HCT116 (cell line): ENCODE data around the gene STK39. TPM values are rescaled to one million over a fixed set of nuclear protein-coding genes. Genes with fewer than 3 reads are reported as not detected.

Experiments used
- ATAC-seq: fragments of 200-7000 bp; cut with Tn5 transposase; 2 replicates; pipeline ENCODE4 v1.9.1; 2020; ENCODE audit warnings: mild to moderate bottlenecking, moderate library complexity
- BruUV-seq: library from RNA; stranded (reverse); fragments of 400-500 nt; replicated peaks from 2 replicates; lab custom pipeline; 2021; lab: Mats Ljungman, UMichigan
- CTCF ChIA-PET: fragments of 300-600 bp; sonication (Branson Sonifier 250); formaldehyde crosslinking; loops from one replicate; lab custom pipeline; 2021; ENCODE audit warnings: antibody characterized with exemption; lab: Charles Lee
- POLR2A ChIA-PET: fragments of 300-600, 350-600 bp; sonication (Branson Sonifier 250); formaldehyde crosslinking; loops from one replicate; lab custom pipeline; 2021; ENCODE audit warnings: antibody characterized with exemption; lab: Charles Lee
- RAD21 ChIA-PET, 2 experiments: fragments of 300-600 bp; sonication (Branson Sonifier 250); formaldehyde crosslinking; loops; one replicate each; lab custom pipeline; 2023; ENCODE audit warnings: low total read pairs in 2 of 2; ENCODE audit not compliant: uncharacterized antibody in 2 of 2, unreplicated experiment in 2 of 2, low non-redundant PET in 1 of 2; lab: Charles Lee
- DNase-seq: peaks from one replicate; pipeline ENCODE4 v3.0.0-alpha.2; 2010; ENCODE audit warnings: low read depth, low spot score
- H2AFZ ChIP-seq: fragments of 200-600 bp; shearing (Covaris generic), sonication (generic); 2 replicates; pipeline ENCODE4 v1.6.1; 2017; ENCODE audit warnings: low read depth, mixed run types, mixed read lengths, antibody characterized with exemption, low read length; ENCODE audit not compliant: poor library complexity, severe bottlenecking
- H3K27ac ChIP-seq: 2 replicates; pipeline ENCODE4 v1.5.1; 2012; ENCODE audit warnings: low read depth, low read length
- H3K27me3 ChIP-seq: fragments of 200-600 bp; sonication (generic); 2 replicates; pipeline ENCODE4 v1.6.1; 2016; ENCODE audit warnings: mixed run types, low read length, mixed read lengths; ENCODE audit not compliant: insufficient read depth
- H3K36me3 ChIP-seq, 2 experiments: fragments of 200-500 bp in 1 of 2; fragments of 200-600 bp in 1 of 2; sonication (Bioruptor generic) in 1 of 2; sonication (generic) in 1 of 2; 2 replicates each; pipeline versions ENCODE4 v1.5.1 to v1.6.1; 2014 to 2016; ENCODE audit warnings: low read length in 2 of 2, inconsistent platforms in 1 of 2, mixed read lengths in 1 of 2, mixed run types in 1 of 2; ENCODE audit not compliant: insufficient read depth in 2 of 2, control insufficient read depth in 1 of 2
- H3K4me1 ChIP-seq, 2 experiments: fragments of 200-600 bp in 1 of 2; sonication (generic) in 1 of 2; 2 replicates each; pipeline versions ENCODE4 v1.5.1 to v1.6.1; 2012 to 2017; ENCODE audit warnings: low read length in 2 of 2, inconsistent platforms in 1 of 2, mild to moderate bottlenecking in 1 of 2, mixed read lengths in 1 of 2, mixed run types in 1 of 2, moderate library complexity in 1 of 2; ENCODE audit not compliant: insufficient read depth in 2 of 2, control insufficient read depth in 1 of 2
- H3K4me2 ChIP-seq: fragments of 200-600 bp; sonication (generic); 2 replicates; pipeline ENCODE4 v1.6.1; 2017; ENCODE audit warnings: mixed run types, low read length, mixed read lengths
- H3K4me3 ChIP-seq, 2 experiments: fragments of 200-600 bp in 1 of 2; sonication (generic) in 1 of 2; replicated peaks in 1 of 2; 2 replicates each; pipeline ENCODE4 v1.5.1; 2011 to 2016; ENCODE audit warnings: low read length in 2 of 2, control low read depth in 1 of 2, low read depth in 1 of 2, mild to moderate bottlenecking in 1 of 2, mixed read lengths in 1 of 2, mixed run types in 1 of 2
- H3K79me2 ChIP-seq: fragments of 200-600 bp; sonication (generic); 2 replicates; pipeline ENCODE4 v1.6.1; 2017; ENCODE audit warnings: mild to moderate bottlenecking, mixed run types, low read length, moderate library complexity, mixed read lengths; ENCODE audit not compliant: insufficient read depth
- H3K9ac ChIP-seq: fragments of 200-600 bp; sonication (generic); 2 replicates; pipeline ENCODE4 v1.6.1; 2016; ENCODE audit warnings: low read length, mixed read lengths
- H3K9me2 ChIP-seq: fragments of 200-600 bp; sonication (generic), shearing (Covaris generic); 2 replicates; pipeline ENCODE4 v1.6.1; 2017; ENCODE audit warnings: mixed run types, mild to moderate bottlenecking, moderate library complexity; ENCODE audit not compliant: insufficient read depth
- H3K9me3 ChIP-seq, 2 experiments: fragments of 200-500 bp in 1 of 2; fragments of 200-600 bp in 1 of 2; sonication (Bioruptor generic) in 1 of 2; sonication (generic) in 1 of 2; 2 replicates each; pipeline ENCODE4 v1.6.1; 2014 to 2017; ENCODE audit warnings: low read length in 2 of 2, mixed read lengths in 2 of 2, inconsistent platforms in 1 of 2, low read depth in 1 of 2, mild to moderate bottlenecking in 1 of 2, mixed run types in 1 of 2, moderate library complexity in 1 of 2; ENCODE audit not compliant: control insufficient read depth in 1 of 2, insufficient read depth in 1 of 2
- H4K20me1 ChIP-seq: fragments of 200-600 bp; sonication (generic), shearing (Covaris generic); 2 replicates; pipeline ENCODE4 v1.6.1; 2017; ENCODE audit warnings: mixed run types, mild to moderate bottlenecking, moderate library complexity; ENCODE audit not compliant: insufficient read depth
- POLR2AphosphoS5 ChIP-seq: IDR thresholded peaks from 2 replicates; pipeline ENCODE4 v1.6.1; 2011; ENCODE audit warnings: mild to moderate bottlenecking, low read depth, low read length, moderate library complexity
- RAD21 ChIP-seq: IDR thresholded peaks from 2 replicates; pipeline ENCODE4 v1.6.1; 2012; ENCODE audit warnings: low read depth, mild to moderate bottlenecking
- TCF7L2 ChIP-seq: IDR thresholded peaks from 2 replicates; pipeline ENCODE4 v1.7.0; 2011; ENCODE audit warnings: borderline replicate concordance, inconsistent platforms; ENCODE audit not compliant: insufficient read depth, insufficient read length; ENCODE audit errors: extremely low read depth
- YY1 ChIP-seq: IDR thresholded peaks from 2 replicates; pipeline ENCODE4 v1.6.1; 2011; ENCODE audit warnings: low read length, low read depth, moderate library complexity, mild to moderate bottlenecking; ENCODE audit not compliant: insufficient replicate concordance; ENCODE audit errors: extremely low read depth
- ZNF274 ChIP-seq: fragments of 200-500 bp; sonication (Bioruptor generic); IDR thresholded peaks from 2 replicates; pipeline ENCODE4 v1.6.1; 2014; ENCODE audit warnings: mild to moderate bottlenecking, low read depth, low read length, inconsistent platforms
- intact Hi-C: fragments of 100-400 bp; cut with micrococcal nuclease; formaldehyde crosslinking; loops from 2 replicates; pipeline ENCODE4 v1.10.0; 2022
- total RNA-seq: library from RNA; stranded (reverse); gene quantifications from one replicate; pipeline ENCODE4 v1.2.1, GENCODE V29; 2021; ENCODE audit not compliant: unreplicated experiment
- TF ChIP-seq, protein P1 (sequence below), 3 experiments: fragments of 200-600 bp in 1 of 3; sonication (generic) in 1 of 3; IDR thresholded peaks in 2 of 3; conservative IDR thresholded peaks in 1 of 3; 2 replicates each; pipeline ENCODE4 v1.5.1; 2012 to 2017; ENCODE audit warnings: low read depth in 2 of 3, low read length in 2 of 3, antibody characterized with exemption in 1 of 3, borderline replicate concordance in 1 of 3, control low read depth in 1 of 3, mild to moderate bottlenecking in 1 of 3, mixed read lengths in 1 of 3, mixed run types in 1 of 3, moderate library complexity in 1 of 3; ENCODE audit not compliant: insufficient read depth in 1 of 3
- TF ChIP-seq, protein P2 (sequence below): IDR thresholded peaks from 2 replicates; pipeline ENCODE4 v1.6.1; 2011; ENCODE audit warnings: mild to moderate bottlenecking, low read length, moderate library complexity; ENCODE audit not compliant: insufficient replicate concordance; ENCODE audit errors: extremely low read depth

Gene STK39
- total RNA-seq, 1 experiment from 2014 or later = 118 TPM

DNA sequence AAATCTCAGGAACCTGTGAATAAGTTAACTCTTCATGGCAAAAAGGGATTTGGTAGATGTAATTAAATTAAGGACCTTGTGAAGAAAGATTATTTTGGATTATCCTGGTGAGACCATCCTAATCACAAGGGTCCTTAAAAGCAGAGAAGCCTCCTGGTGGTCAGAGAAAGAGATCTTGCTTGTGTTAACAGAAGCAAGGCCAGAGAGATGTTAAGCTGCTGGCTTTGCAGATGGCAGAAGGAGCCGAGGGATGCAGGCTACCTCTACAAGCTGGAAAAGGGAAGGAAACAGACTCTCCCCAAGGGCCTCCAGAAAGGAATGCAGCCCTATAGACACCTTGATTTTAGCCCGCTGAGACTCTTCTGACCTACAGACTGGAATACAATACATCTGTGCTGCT lies 197.0 kb downstream of the STK39 start:
- no peaks in the 10 kb centered on the region for H3K4me1 ChIP-seq
- DNase-seq (no peak), ATAC-seq (no peak; the same call in 1 of the 2 replicates)
- H3K9ac ChIP-seq = no peak overlapping the region
- ChIA-PET RAD21 (no interaction called here), CTCF (no interaction called here), POLR2A (no interaction called here)
- peaks cover 0 to 8% of the 10 kb centered on the region in 2 experiments; a peak in 1 of 4 replicates for H3K36me3 ChIP-seq
- H3K9me3 ChIP-seq = no peaks in the 10 kb centered on the region
- H4K20me1 ChIP-seq = 0 out of 2 replicates have a peak, but pooled peaks cover 10% of the 10 kb centered on the region
- no TSS peak for BruUV-seq
- H2AFZ ChIP-seq = no peak overlapping the region
- no peak for TF ChIP-seq TCF7L2
- TF ChIP-seq, protein P1, sequence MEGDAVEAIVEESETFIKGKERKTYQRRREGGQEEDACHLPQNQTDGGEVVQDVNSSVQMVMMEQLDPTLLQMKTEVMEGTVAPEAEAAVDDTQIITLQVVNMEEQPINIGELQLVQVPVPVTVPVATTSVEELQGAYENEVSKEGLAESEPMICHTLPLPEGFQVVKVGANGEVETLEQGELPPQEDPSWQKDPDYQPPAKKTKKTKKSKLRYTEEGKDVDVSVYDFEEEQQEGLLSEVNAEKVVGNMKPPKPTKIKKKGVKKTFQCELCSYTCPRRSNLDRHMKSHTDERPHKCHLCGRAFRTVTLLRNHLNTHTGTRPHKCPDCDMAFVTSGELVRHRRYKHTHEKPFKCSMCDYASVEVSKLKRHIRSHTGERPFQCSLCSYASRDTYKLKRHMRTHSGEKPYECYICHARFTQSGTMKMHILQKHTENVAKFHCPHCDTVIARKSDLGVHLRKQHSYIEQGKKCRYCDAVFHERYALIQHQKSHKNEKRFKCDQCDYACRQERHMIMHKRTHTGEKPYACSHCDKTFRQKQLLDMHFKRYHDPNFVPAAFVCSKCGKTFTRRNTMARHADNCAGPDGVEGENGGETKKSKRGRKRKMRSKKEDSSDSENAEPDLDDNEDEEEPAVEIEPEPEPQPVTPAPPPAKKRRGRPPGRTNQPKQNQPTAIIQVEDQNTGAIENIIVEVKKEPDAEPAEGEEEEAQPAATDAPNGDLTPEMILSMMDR (IDR thresholded peaks at IDR 0.05 in 2 of 3, conservative IDR thresholded peaks at IDR 0.05 in 1 of 3; ENCODE audit: borderline replicate concordance in 1 of 3, insufficient read depth in 1 of 3, low read depth in 2 of 3, low read length in 2 of 3) = 0 out of 6 replicates have a peak, but pooled peaks of 1 of the 3 experiments have one; percentile 8
- no peaks in the 10 kb centered on the region for H3K9me2 ChIP-seq
- no peak overlapping the region for H3K4me3 ChIP-seq
- H3K27me3 ChIP-seq = no peaks in the 10 kb centered on the region
- H3K27ac ChIP-seq = no peak overlapping the region
- no peak overlapping the region for H3K4me2 ChIP-seq
- intact Hi-C loops = no loop called here
- peaks cover 25% of the 10 kb centered on the region; the same call in 1 of the 2 replicates for H3K79me2 ChIP-seq

DNA sequence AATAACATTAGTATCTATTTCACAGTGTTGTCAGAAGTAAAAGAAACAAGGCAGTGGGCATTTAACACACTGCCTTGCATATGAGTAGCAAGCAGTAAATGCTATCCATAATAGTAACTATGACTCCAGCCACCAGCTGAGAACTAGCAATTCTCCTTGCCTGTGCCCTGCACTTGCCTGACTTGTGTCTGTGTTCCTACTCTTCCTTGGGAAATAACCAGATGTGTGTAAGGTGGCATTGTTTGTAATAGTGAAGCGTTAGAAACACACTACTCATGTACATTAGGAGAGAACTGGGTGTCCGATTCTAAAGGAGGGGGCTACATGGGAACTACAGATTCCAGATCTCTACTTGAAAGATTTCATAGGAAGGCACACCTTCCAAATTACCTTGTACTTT lies 197.8 kb downstream of the STK39 start:
- no peak for ATAC-seq
- POLR2A ChIA-PET = no interaction called here
- no TSS peak for BruUV-seq

More for the DNA sequence above, 197.8 kb downstream of the STK39 start:
- intact Hi-C loops = no loop called here
- peaks cover 21% of the 10 kb centered on the region; the same call in 1 of the 2 replicates for H3K79me2 ChIP-seq
- H3K4me2 ChIP-seq = no peak overlapping the region
- H4K20me1 ChIP-seq = 0 out of 2 replicates have a peak, but pooled peaks cover 10% of the 10 kb centered on the region
- no peaks in the 10 kb centered on the region for H3K27me3 ChIP-seq
- H3K9ac ChIP-seq = no peak overlapping the region
- RAD21 ChIA-PET = no interaction called here
- no peak for TF ChIP-seq ZNF274
- TF ChIP-seq YY1 = no peak
- no peak for TF ChIP-seq RAD21
- no peak for TF ChIP-seq POLR2AphosphoS5
- TF ChIP-seq, protein P2, sequence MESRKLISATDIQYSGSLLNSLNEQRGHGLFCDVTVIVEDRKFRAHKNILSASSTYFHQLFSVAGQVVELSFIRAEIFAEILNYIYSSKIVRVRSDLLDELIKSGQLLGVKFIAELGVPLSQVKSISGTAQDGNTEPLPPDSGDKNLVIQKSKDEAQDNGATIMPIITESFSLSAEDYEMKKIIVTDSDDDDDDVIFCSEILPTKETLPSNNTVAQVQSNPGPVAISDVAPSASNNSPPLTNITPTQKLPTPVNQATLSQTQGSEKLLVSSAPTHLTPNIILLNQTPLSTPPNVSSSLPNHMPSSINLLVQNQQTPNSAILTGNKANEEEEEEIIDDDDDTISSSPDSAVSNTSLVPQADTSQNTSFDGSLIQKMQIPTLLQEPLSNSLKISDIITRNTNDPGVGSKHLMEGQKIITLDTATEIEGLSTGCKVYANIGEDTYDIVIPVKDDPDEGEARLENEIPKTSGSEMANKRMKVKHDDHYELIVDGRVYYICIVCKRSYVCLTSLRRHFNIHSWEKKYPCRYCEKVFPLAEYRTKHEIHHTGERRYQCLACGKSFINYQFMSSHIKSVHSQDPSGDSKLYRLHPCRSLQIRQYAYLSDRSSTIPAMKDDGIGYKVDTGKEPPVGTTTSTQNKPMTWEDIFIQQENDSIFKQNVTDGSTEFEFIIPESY = no peak
- H3K4me1 ChIP-seq = no peaks in the 10 kb centered on the region
- H2AFZ ChIP-seq = no peak overlapping the region
- no peaks in the 10 kb centered on the region for H3K9me3 ChIP-seq
- CTCF ChIA-PET = no interaction called here
- H3K9me2 ChIP-seq = no peaks in the 10 kb centered on the region
- H3K36me3 ChIP-seq = peaks cover 0 to 8% of the 10 kb centered on the region in 2 experiments; a peak in 1 of 4 replicates
- no peak for DNase-seq
- H3K27ac ChIP-seq = no peak overlapping the region
- H3K4me3 ChIP-seq = no peak overlapping the region
